A549 treated with Hydrocortisone at 1 μM for 4 hours (cell line): ENCODE results near the gene RBM28. TPM values are rescaled to one million over a fixed set of nuclear protein-coding genes. Genes with fewer than 3 reads are reported as not detected.

ENCODE experiments used
- total RNA-seq: library from RNA; stranded (reverse); fragments of 200-300 nt; extraction: Qiagen RNA extraction; gene quantifications from 5 replicates; pipeline ENCODE4 v1.2.3, GENCODE V29; 2022

The RBM28 gene
- total RNA-seq, result 49.2 to 74.8 TPM (median 54.8 TPM) in 5 replicates

DNA sequence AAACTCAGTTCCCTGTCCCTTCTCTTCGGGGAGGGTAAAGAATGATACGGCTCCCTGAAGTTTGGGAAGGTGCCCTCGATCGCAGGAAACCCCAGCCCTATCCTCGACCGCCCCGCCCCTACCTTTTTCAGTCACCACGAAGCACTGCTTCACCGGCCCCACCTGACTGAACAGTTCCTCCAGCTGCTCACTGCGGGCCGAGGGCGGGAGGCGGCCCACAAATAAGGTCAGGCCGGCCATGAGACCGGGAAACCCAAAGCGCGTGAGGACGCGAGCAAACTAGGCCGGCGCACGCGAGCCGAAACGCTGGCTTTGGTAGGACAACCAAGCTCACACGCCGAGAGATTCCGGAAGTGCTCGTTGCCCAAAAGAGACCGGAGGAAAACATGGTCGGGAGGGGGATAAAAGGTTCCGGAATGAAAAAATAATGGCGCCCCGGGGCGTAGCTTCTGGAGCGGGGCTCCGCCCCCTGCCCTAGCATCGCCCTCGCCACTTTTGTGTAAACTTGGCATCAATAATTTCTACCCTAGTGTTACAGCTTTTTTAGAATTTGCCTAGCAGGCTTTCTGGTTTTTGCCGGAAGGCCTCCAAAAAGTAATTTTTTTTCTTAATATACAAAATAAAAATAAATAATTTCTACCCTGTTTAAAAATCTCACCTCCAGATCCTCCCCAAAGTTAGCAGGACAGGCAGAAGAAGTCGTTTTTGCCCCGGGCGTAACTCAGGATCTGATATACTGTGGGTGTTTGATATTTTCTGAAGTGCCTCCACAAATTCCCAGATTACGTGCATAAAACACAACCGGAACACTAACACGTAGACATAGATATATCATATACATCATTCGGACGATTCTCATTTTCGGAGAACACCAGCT, at the start of gene RBM28:
RBM28 (minus strand) TSS at position 355 of the 877 bp plus-strand sequence; CDS start at position 240, 115 bp downstream.

DNA sequence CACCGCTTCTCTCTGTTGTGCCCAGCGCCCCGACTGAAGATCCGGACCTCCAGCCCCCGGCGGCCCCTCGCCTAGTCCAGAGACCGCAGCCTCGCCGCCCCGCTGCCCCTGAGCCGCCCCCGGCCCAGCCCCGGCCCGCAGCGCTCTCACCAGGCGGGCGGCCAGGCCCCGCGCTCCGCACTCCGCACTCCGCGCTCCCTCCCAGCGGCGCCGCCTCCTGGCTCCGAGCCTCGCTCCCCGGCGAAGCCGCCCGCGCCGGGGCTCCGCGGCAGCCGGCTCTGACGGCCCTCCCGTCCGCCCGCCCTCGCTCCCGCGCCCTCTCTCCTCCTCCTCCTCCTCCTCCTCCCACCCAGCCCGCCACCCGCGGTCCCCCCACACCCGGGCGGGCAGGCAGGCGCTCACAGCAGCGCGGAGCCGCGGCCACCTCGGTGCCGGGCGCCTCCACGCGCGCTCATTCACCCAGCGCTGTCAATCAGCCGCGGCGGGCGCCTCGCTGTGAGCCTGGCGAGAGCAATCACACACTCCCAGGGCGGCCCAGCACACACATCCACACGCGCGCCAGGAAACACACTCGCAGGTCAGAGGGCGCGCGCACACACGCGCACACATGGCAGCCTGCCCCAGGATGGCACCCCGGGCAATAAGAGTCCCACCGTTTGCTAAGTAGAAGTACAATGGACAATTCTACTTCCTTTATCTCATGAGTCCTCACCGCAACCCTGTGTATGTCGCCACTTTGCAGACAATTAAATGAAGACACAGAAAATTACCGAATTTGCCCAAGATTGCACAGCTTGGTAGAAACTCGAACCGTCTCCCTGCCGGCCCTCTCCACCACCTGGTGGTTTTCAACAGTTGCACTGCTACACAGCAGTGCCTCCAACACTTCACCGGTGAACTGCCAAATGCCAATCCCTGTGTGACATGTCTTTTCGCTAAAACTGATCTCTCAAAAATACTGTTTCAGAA, 18.0 kb upstream of the RBM28 start, which contains the start of gene PRRT4:
PRRT4 (minus strand) TSS at position 280 of the 969 bp plus-strand sequence.

Other genes with a start within 250 kb of the RBM28 start
- not detected in 5 replicates for gene LEP, start 102.6 kb downstream of the RBM28 start, total RNA-seq
- gene PRRT4, start 17.8 kb upstream of the RBM28 start, total RNA-seq, result 0.08 to 0.45 TPM (median 0.26 TPM) in 5 replicates
- gene IMPDH1, start 66.1 kb upstream of the RBM28 start, total RNA-seq, result 127 to 137 TPM (median 133 TPM) in 5 replicates
- gene HILPDA, start 112.0 kb upstream of the RBM28 start, total RNA-seq, result 23.0 to 25.8 TPM (median 25.6 TPM) in 5 replicates
- gene METTL2B, start 132.8 kb upstream of the RBM28 start, total RNA-seq, result 23.2 to 28.6 TPM (median 24.9 TPM) in 5 replicates